OCI-LY1 (cell line): ENCODE results near the gene CTSE.

Source experiments
- H2AFZ ChIP-seq: fragments of 200-600 bp; sonication (generic), shearing (Covaris generic); 2 replicates; pipeline ENCODE4 v1.6.0; 2014; ENCODE audit warnings: antibody characterized with exemption, mild to moderate bottlenecking, low read length
- H3F3A ChIP-seq: fragments of 200-600 bp; sonication (generic), shearing (Covaris generic); 2 replicates; pipeline ENCODE4 v1.6.0; 2014; ENCODE audit warnings: mild to moderate bottlenecking, antibody characterized with exemption, low read length, moderate library complexity; ENCODE audit not compliant: insufficient read depth
- H3K27ac ChIP-seq: fragments of 200-600 bp; sonication (generic); 2 replicates; pipeline ENCODE4 v1.5.1; 2014; ENCODE audit warnings: low read length, mixed run types, mild to moderate bottlenecking, low read depth; ENCODE audit not compliant: poor library complexity, severe bottlenecking
- H3K27me3 ChIP-seq: fragments of 200-600 bp; sonication (generic); 2 replicates; pipeline ENCODE4 v1.6.0; 2014; ENCODE audit warnings: antibody characterized with exemption, mild to moderate bottlenecking, low read length, moderate library complexity; ENCODE audit not compliant: insufficient read depth
- H3K36me3 ChIP-seq: fragments of 200-600 bp; sonication (generic); 2 replicates; pipeline ENCODE4 v1.6.1; 2014; ENCODE audit warnings: mild to moderate bottlenecking, antibody characterized with exemption, low read length, moderate library complexity, mixed read lengths; ENCODE audit not compliant: insufficient read depth
- H3K4me1 ChIP-seq: fragments of 200-600 bp; sonication (generic); 2 replicates; pipeline ENCODE4 v1.5.1; 2014; ENCODE audit warnings: mild to moderate bottlenecking, low read length, moderate library complexity; ENCODE audit not compliant: insufficient read depth, severe bottlenecking
- H3K4me2 ChIP-seq: fragments of 200-600 bp; sonication (generic), shearing (Covaris generic); 2 replicates; pipeline ENCODE4 v1.6.1; 2014; ENCODE audit warnings: low read length
- H3K4me3 ChIP-seq: fragments of 200-600 bp; sonication (generic); 2 replicates; pipeline ENCODE4 v1.5.1; 2014; ENCODE audit warnings: low read length, low read depth, mild to moderate bottlenecking, mixed read lengths; ENCODE audit not compliant: poor library complexity, severe bottlenecking
- H3K79me2 ChIP-seq: fragments of 200-600 bp; shearing (Covaris generic); 2 replicates; pipeline ENCODE4 v1.6.1; 2016; ENCODE audit warnings: mixed run types, low read length, mixed read lengths; ENCODE audit not compliant: insufficient read depth
- H3K9ac ChIP-seq: fragments of 200-600 bp; sonication (generic), shearing (Covaris generic); 2 replicates; pipeline ENCODE4 v1.6.1; 2014; ENCODE audit warnings: mild to moderate bottlenecking, low read length, mixed read lengths
- H3K9me2 ChIP-seq: fragments of 200-600 bp; sonication (generic), shearing (Covaris generic); 2 replicates; pipeline ENCODE4 v1.6.1; 2014; ENCODE audit warnings: low read depth, mild to moderate bottlenecking, low read length, mixed read lengths
- H3K9me3 ChIP-seq: fragments of 200-600 bp; shearing (Covaris generic); 2 replicates; pipeline ENCODE4 v1.6.1; 2014; ENCODE audit warnings: low read length, mixed read lengths
- H4K20me1 ChIP-seq: fragments of 200-600 bp; sonication (generic), shearing (Covaris generic); 2 replicates; pipeline ENCODE4 v1.6.0; 2016; ENCODE audit warnings: mild to moderate bottlenecking, low read length; ENCODE audit not compliant: insufficient read depth
- CTCF ChIP-seq: fragments of 200-600 bp; sonication (generic), shearing (Covaris generic); IDR thresholded peaks from 2 replicates; pipeline ENCODE4 v1.5.1; 2017; ENCODE audit warnings: mild to moderate bottlenecking, antibody characterized with exemption, low read length, moderate library complexity, mixed read lengths
- EZH2 ChIP-seq: fragments of 200-600 bp; sonication (generic), shearing (Covaris generic); IDR thresholded peaks from 2 replicates; pipeline ENCODE4 v1.8.0; 2017; ENCODE audit warnings: borderline replicate concordance, mixed run types, mild to moderate bottlenecking, antibody characterized with exemption, low read length, moderate library complexity, mixed read lengths

The CTSE gene

GRCh38 chr1:206029484-206029883 lies 5.8 kb upstream of the CTSE start:
- no peaks in the 10 kb centered on the region for H3K36me3 ChIP-seq
- TF ChIP-seq EZH2 (no peak), CTCF (no peak)
- no peak overlapping the region for H3K4me2 ChIP-seq
- no peak overlapping the region for H2AFZ ChIP-seq
- H3K4me3 ChIP-seq, result no peak overlapping the region
- no peak overlapping the region for H3K27ac ChIP-seq
- H3K79me2 ChIP-seq, result no peaks in the 10 kb centered on the region
- H3F3A ChIP-seq, result no peaks in the 10 kb centered on the region
- H3K4me1 ChIP-seq, result peaks cover 15% of the 10 kb centered on the region
- no peaks in the 10 kb centered on the region for H4K20me1 ChIP-seq
- no peaks in the 10 kb centered on the region for H3K9me3 ChIP-seq
- no peaks in the 10 kb centered on the region for H3K27me3 ChIP-seq
- no peaks in the 10 kb centered on the region for H3K9me2 ChIP-seq
- H3K9ac ChIP-seq, result no peak overlapping the region

GRCh38 chr1:206025283-206025820 lies 1.7 kb upstream of the CTSE start:
- TF ChIP-seq CTCF (no peak), EZH2 (no peak)
- H3F3A ChIP-seq, result no peaks in the 10 kb centered on the region
- H3K27me3 ChIP-seq, result no peaks in the 10 kb centered on the region
- H3K4me2 ChIP-seq, result no peak overlapping the region
- no peak overlapping the region for H3K9ac ChIP-seq
- H3K36me3 ChIP-seq, result no peaks in the 10 kb centered on the region
- no peak overlapping the region for H3K4me3 ChIP-seq
- no peaks in the 10 kb centered on the region for H3K4me1 ChIP-seq
- no peaks in the 10 kb centered on the region for H3K79me2 ChIP-seq
- H4K20me1 ChIP-seq, result no peaks in the 10 kb centered on the region
- no peaks in the 10 kb centered on the region for H3K9me3 ChIP-seq
- no peak overlapping the region for H2AFZ ChIP-seq
- no peaks in the 10 kb centered on the region for H3K9me2 ChIP-seq
- H3K27ac ChIP-seq, result no peak overlapping the region

GRCh38 chr1:206022766-206023165 lies 929 bp downstream of the CTSE start:
- H4K20me1 ChIP-seq, result no peaks in the 10 kb centered on the region
- TF ChIP-seq CTCF, result no peak
- TF ChIP-seq EZH2, result no peak
- no peaks in the 10 kb centered on the region for H3K36me3 ChIP-seq
- no peaks in the 10 kb centered on the region for H3K4me1 ChIP-seq
- H3K4me2 ChIP-seq, result no peak overlapping the region
- no peaks in the 10 kb centered on the region for H3K9me3 ChIP-seq
- no peaks in the 10 kb centered on the region for H3K79me2 ChIP-seq
- no peak overlapping the region for H2AFZ ChIP-seq
- H3F3A ChIP-seq, result no peaks in the 10 kb centered on the region
- H3K9ac ChIP-seq, result no peak overlapping the region
- no peaks in the 10 kb centered on the region for H3K27me3 ChIP-seq
- H3K9me2 ChIP-seq, result no peaks in the 10 kb centered on the region
- H3K27ac ChIP-seq, result no peak overlapping the region
- no peak overlapping the region for H3K4me3 ChIP-seq
